HG03139 (cell line): ENCODE data around the gene PKD2.
"Not testable (repeated sequence)": the region's sequence is repeated elsewhere in the genome, so short reads cannot be mapped to it uniquely, and the experiment has no call there.

Experiments used
- ATAC-seq: cut with Tn5 transposase; IDR thresholded peaks from one replicate; pipeline ENCODE4 v1.9.1; 2021; ENCODE audit not compliant: unreplicated experiment

PKD2 gene

DNA sequence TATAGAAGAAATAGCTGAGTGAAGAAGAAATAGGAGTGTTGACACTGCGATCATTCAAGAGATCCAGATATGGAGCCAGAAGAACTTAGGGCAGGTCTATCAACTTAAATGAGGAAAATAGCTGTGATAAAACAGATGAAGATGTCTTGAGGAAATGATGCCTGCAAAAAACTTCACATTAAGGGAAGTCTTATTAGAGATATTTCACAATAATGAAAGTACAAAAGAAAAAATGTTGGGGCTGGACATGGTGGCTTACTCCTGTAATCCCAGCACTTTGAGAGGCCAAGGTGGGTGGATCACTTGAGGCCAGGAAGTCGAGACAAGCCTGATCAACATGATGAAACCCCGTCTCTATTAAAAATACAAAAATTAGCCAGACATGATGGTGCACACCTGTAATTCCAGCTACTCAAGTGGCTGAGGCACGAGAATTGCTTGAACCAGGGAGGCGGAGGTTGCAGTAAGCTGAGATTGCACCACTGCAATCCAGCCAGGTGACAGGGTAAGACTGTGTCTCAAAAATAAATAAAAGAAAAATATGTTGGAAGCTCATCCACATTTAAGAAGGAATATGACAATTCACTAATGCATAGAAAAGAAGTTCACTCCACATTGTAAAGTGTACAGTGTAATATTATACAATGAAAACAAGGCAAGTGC, 56.3 kb downstream of the PKD2 start:
- no peak for ATAC-seq

DNA sequence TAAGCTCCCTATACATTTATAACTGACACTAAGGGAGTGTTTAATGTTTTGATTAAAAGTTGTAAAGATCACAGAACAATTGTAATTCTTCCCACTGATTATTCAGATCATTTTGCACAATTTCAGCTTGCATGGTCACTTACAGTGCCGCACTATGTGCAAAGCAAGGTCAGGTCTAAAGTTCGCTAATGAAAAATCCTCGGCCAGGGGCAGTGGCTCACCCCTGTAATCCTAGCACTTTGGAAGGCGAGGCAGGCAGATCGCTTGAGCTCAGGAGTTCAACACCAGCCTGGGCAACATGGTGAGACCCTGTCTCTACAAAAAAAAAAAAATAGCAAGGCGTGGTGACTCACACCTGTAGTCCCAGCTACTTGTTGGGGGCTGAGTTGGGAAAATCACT, 57.0 kb downstream of the PKD2 start:
- no peak for ATAC-seq

GRCh38 chr4:88070031-88070430, 62.6 kb downstream of the PKD2 start:
- no peak for ATAC-seq

- no peak for ATAC-seq
These were observed 67.9 kb downstream of the PKD2 start for GRCh38 chr4:88075336-88075735.

DNA sequence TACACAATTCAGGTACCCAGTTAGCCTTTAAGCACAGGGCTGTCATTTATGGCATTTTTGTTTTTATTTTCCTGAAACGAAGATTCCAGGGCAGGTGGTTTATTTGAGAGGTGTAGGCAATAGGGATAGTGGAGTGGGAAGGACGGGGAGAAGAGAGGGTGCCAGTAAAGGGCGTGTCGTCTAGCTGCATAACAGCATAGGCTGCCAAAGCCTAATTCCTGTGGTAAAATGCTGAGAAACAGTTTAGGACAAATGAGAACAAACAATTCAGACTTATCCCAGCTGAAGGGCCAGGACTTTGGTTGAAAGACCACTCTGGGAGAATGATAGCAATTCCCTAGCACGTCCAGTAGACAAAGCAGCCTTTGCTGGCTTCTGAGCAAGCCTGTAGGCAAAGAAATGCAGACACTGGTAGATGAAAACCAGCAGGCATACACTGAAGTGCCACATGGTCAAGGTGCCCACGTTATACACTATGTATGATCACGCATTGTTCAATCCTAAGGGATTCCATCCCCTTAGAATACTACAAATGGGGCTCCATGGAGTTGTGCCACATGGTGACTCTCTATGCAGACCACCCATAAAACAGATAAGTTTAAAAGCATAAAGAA, 70.6 kb downstream of the PKD2 start:
- no peak for ATAC-seq

DNA sequence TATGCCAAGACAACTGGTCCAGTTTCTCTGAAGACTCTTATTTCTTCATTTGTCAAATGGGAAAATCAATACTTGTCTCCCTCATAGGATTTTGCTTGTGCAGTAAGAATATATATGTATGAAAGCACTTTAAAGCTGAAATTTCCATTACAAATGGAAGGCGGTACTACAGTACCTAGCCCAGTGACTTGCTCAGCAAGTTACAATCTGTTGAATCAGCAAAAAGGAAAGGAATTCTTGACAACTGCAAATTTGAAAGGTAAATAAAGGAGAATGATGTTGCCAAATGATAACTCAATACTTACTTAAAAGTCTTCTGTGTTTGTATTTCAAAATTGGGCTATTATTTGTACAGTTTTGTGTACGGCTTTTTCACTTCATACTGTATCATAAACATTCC, 71.1 kb downstream of the PKD2 start:
- no peak for ATAC-seq

DNA sequence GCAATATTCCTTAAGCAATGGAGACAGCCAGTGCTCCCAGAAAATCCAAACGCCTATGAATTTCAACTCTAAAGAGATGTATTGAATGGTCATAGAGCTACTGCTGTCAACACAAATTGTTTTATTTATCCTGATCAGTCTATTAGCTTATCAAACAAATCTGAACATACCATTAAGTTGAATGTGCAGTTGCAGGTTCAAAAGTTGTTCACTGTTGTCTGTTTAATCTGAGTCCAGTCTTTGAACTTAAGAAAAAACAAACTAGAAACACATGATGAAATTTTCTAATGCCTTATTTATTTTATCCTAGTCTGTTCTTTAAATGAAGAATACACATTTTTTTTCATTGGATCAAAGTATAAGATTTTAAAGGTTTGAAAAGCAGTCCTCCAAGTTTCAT, 73.2 kb downstream of the PKD2 start:
- no peak for ATAC-seq

GRCh38 chr4:88087004-88087403, 79.6 kb downstream of the PKD2 start:
- ATAC-seq = no peak

GRCh38 chr4:88090898-88091297, 83.5 kb downstream of the PKD2 start:
- no peak for ATAC-seq

DNA sequence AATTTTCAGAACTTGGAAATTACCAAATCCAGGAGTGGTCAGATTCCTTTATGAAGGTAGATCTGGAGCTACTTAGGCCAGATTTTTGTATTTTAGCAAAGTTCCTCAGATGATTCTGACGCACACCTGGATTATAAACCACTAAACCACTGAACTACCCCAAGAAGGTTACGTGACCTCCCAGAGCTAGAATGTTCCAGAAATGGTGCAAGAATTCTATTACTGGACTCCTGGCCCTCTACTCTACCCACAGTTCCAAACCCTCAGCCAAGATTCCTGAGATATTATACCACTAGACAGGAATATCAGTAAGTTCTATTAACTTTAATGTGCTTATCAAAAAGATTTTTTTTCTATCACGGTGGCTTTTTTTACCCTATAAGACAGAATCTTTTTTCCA, 83.9 kb downstream of the PKD2 start:
- no peak for ATAC-seq

GRCh38 chr4:88093874-88094273, 86.4 kb downstream of the PKD2 start:
- ATAC-seq = no peak

DNA sequence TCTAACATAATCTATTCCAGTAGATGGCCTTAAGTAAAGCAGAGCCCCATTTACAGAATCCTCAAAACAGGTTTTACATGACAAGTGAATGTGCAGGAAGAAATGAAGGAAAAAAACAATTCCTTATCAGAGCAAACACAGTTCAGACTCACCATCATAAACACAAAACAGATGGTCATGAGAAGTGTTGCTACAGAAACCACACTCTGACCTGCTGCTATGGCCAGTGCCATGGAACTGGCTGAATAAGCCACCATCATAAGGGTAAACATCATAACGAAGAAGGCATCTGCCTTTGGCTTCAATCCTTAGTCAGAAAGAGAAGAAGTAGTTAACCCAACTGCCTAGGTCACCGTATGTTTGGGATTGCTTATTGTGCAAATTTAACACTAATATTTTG, 89.9 kb downstream of the PKD2 start:
- ATAC-seq = no peak

- no peak for ATAC-seq
These were observed 90.3 kb downstream of the PKD2 start for GRCh38 chr4:88097781-88098180.

DNA sequence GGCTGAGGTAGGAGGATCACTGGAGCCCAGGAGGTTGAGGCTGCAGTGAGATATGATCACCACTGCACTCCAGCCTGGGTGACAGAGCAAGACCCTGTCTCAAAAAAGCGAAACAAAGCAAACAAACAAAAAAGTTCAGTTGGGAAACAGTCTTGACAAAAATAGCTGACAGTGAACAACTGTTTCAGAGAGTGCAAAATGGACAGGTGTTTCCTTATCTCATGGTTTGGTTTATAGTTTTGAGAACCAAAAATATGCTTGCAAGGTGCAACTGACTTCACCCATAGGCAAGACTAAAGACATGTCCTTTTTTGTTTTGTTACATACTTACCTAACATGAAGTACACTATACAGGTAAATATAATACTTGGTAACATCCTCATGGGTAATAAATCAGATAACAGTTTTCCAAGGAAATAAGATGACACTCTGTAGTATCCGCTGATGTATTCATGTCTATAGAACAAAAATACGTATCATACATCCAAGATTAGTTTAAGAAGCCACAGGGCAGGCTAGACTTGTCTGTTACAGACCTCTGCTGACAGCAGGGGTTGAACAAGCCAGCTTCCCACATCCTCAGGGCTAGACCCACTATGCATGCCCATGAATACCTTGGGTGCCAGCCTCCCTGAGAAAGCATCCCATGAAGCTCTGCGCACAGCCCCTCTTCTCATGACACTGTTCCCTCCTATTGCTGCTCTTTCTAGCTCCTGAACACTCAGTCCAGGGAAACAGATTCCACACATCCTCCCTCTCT, 91.7 kb downstream of the PKD2 start:
- ATAC-seq = no peak

- ATAC-seq = no peak
These were observed 93.7 kb downstream of the PKD2 start for GRCh38 chr4:88101165-88101564.

- ATAC-seq = no peak
These were observed 94.6 kb downstream of the PKD2 start for GRCh38 chr4:88102026-88102425.

GRCh38 chr4:88104902-88105610, 97.6 kb downstream of the PKD2 start:
- no peak for ATAC-seq

GRCh38 chr4:88106205-88106604, 98.8 kb downstream of the PKD2 start:
- ATAC-seq = no peak

- ATAC-seq = no peak
These were observed 100.1 kb downstream of the PKD2 start for GRCh38 chr4:88107406-88108107.

GRCh38 chr4:88108108-88108465, 100.7 kb downstream of the PKD2 start:
- not testable (repeated sequence) for ATAC-seq

DNA sequence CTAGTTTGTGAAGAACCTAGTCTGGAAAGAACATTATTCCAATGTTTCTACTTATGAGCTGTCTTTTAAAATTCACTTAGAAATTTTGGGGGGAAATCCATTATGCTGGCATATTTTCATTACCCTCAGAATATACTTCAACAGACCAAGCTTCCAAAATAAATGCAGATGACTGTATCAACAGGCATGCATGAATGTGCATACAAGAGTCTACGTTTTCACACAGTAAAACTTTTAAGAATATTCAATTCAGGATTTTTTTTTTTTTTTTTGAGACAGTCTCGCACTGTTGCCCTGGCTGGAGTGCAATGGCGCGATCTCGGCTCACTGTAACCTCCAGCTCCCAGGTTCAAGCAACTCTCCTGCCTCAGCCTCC, 101.3 kb downstream of the PKD2 start:
- ATAC-seq = no peak
